Superior temporal gyrus (tissue), 1 donor: ENCODE data around the gene EIF6.
"Not testable (repeated sequence)": the region's sequence is repeated elsewhere in the genome, so short reads cannot be mapped to it uniquely, and the experiment has no call there.

ENCODE experiments used
- DNase-seq: peaks from one replicate; pipeline ENCODE4 v3.0.0-alpha.2; 2016; ENCODE audit errors: extremely low spot score

The EIF6 gene

DNA sequence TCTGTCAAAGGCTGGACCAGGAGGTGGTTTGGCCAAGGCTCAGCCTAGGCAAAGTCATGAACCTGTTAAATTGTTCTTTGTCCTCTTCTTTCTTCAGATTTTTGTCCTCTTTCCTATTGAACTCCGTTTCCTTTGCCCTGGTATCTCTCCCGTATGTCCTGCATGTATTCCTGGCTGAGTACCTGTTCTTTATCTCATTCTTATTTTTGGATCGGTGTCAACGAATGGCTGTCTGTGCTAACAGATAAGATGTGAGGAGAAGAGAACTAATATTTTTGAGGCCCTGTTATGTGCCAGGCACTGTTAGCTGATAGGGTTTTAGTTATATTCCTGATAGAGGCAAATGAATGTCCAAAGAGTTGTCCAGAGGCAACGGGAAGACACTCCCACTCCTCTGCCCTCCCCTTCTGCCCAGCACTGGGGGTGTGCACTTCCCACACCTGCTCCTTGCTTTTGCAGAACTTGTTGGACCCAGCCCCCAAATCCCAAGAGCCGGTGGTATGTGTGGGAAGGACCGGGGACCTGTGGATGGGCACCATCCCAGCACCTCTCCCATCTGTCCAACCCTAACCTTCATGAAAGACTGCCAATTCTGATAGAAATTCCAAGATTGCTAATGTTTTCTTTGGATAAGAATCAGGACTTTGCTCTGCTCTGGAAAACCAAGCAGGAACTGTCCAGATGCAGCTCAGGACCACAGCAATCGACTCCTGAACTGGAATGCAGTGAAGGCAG lies 27.2 kb downstream of the EIF6 start:
- DNase-seq: no peak

DNA sequence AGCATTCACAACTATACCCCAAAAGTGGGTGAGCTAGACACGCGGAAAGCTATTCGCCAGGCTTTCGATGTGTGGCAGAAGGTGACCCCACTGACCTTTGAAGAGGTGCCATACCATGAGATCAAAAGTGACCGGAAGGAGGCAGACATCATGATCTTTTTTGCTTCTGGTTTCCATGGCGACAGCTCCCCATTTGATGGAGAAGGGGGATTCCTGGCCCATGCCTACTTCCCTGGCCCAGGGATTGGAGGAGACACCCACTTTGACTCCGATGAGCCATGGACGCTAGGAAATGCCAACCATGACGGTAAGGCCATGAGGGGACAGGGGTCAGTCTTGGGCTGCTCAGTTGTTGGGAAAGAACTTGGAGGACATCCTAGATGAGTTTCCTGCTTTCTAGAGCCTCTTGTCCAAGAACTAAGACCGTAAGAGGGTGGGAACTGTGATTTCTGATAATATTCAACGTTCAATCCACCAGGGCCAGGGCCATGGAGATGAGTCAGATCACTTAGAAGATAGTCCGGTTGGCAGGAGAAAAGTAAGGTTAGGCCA lies 30.0 kb downstream of the EIF6 start:
- no peak for DNase-seq

DNA sequence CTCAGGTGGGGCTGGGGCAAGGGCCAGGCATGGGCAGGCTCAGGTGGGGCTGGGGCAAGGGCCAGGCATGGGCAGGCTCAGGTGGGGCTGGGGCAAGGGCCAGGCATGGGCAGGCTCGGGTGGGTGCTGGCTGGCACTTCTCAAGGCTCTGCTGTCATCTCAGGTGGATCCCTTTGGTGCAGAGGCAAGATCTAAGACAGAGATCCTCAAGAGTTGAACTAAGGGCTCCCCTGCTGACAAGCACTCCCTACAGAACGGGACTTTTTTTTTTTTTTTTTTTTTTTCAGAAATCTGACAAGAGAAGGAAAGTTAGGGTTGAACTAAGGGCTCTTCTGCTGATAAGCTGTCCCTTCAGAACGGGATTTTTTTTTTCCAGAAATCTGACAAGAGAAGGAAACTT lies 31.6 kb downstream of the EIF6 start:
- no peak for DNase-seq

DNA sequence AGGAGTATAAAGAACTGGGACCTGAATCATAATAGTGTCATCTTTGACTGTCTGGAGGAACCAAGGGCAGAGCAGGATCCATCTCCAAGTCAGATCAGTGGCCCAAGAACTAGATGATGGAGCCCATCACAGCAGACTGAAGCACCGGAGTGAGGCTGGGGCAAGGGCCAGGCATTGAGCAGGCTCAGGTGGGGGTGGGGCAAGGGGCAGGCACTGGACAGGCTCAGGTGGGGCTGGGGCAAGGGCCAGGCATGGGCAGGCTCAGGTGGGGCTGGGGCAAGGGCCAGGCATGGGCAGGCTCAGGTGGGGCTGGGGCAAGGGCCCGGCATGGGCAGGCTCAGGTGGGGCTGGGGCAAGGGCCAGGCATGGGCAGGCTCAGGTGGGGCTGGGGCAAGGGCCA lies 32.0 kb downstream of the EIF6 start:
- not testable (repeated sequence) for DNase-seq

DNA sequence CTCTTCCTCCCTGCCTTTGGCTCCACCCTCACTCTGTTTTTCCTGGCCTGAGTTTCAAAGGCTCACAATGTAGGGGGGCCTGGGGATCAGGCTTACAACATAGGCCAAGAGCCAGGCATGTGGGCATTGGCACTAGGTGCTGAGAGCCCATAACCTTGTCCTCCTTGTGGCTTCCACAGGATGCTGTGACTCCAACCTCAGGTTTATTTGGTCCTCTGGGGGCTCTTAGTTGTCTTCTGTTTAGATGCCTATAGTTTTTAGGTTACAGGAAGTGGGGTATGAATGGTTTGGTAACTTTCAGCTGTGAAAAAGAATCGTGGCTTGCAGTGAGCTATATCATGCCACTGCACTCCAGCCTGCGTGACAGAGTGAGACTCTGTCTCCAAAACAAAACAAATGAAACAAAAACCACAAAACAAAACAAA lies 32.5 kb downstream of the EIF6 start:
- no peak for DNase-seq

DNA sequence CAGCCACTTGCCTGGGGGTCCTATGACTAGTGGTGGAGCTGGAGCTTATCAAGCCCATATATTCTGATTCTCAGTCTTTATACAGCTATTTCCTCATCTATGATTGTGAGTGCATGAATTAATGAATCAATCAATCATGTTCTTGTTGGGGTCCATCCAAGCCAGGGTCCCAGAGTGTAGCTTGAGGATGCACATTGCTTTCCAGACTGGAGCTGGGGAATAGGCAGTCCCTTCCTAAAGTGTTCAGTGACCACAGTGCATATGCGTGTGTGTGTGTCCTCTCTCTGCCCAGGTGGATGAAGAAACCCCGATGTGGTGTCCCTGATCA lies 33.0 kb downstream of the EIF6 start:
- no peak for DNase-seq

DNA sequence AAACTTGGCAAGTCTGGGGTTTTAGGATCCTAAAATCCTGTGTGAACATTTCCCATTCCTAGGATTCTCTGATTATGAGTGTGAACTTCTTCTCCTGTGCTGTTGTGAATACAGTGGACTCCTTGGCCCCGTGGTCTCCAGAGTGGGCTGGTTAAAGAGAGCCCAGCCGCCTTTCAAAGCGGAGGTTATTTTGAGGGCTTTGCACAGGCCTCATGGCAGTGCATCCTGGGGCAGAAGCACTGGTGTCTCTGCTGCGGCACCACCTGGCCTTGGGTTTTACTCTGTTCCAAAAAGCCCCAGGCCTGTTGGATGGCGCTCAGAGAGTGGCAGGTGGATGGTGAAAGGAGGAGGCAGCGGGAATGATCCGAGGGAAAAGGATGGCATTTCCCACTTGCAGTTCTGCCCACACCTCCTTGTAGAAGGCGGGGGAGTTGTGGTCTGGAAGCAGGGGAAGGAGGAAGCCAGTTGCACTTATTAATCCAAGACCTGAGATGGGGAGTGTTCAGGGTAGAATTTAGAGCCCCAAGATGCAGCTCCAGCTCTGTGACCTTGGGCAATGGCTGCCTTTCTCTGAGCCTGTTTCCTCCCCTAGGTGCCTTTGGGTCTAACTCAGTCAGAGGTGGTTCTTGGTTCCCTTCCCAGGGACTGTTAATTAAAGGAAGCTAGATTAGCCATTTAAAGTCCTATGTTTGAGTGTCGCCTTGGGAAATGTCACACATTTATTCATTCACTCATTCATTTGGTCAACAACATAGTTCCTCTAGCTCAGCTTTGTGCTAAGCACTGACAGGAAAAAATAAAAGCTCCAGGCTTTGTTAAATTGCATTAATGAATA lies 35.7 kb downstream of the EIF6 start:
- DNase-seq: no peak

DNA sequence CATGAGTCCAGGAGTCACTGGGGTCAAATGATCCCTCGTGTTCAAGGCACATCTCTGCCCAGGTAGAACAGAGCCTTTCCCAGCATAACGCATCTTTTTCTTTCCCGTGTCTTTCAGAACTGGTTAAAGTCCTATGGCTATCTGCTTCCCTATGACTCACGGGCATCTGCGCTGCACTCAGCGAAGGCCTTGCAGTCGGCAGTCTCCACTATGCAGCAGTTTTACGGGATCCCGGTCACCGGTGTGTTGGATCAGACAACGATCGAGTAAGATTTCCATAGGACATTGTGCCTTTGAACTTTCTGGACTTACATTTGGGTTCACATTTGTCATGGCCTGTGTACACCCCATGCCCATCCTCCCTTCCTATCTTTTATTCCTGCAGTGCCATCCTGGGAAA lies 37.8 kb downstream of the EIF6 start:
- DNase-seq: no peak

DNA sequence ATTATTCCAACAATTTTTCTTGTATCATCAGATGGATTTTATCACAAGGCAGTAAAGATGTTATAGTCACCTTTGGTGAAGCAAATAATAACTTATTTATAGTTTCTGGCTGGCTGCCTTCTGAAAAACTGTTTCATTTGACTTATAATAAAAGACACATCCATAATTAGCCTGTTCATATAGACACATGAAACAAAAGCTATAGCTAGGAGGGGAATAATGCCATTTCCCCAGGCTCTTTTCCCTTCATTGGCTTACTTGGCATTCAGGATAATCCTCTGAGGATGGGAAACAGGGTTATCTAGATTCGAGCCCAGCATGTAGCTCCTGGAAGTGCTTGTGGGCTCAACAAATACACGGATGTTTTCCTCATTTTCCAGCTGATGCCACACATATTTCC lies 40.6 kb downstream of the EIF6 start:
- DNase-seq: no peak

DNA sequence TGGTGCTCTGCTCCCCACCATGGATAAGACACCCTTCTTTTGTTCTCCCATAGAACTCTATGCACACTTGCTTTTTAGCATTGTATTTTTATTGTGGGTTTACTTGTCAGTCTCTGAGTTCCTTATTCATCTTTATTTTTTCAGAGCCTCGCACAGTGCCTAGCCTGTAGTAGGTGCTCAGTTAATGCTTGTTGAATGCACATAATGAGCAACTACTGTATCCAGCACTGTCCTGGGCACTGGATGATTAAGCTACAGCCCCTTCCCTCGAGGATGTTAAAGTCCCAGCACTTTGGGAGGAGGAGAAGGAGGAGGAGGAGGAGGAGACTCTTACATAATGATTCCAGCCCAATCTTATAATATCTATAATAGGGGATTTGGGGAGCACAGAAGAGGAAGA lies 41.3 kb downstream of the EIF6 start:
- DNase-seq: no peak

DNA sequence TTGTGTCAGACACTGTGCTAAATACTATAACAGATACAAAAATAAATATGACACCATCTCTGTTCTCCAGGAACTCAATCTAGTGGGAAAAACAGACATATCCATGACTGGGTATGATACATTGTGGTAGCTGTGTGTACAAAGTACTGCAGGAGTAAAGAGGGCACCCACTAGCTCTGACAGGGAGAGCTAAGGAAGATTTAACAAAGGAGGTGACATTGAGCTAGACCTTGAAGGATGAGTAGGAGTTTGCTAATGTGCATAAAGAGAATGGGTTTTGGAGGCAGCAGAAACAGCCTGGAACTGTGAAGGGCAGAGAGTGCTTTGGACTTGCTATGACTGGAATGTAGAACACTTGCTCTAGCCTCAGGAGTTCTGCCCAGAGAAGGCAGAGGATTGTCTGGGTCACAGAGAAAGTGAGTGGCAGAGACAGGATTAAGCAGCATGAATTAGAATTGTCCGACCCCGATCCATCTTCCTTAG lies 43.7 kb downstream of the EIF6 start:
- DNase-seq: no peak

DNA sequence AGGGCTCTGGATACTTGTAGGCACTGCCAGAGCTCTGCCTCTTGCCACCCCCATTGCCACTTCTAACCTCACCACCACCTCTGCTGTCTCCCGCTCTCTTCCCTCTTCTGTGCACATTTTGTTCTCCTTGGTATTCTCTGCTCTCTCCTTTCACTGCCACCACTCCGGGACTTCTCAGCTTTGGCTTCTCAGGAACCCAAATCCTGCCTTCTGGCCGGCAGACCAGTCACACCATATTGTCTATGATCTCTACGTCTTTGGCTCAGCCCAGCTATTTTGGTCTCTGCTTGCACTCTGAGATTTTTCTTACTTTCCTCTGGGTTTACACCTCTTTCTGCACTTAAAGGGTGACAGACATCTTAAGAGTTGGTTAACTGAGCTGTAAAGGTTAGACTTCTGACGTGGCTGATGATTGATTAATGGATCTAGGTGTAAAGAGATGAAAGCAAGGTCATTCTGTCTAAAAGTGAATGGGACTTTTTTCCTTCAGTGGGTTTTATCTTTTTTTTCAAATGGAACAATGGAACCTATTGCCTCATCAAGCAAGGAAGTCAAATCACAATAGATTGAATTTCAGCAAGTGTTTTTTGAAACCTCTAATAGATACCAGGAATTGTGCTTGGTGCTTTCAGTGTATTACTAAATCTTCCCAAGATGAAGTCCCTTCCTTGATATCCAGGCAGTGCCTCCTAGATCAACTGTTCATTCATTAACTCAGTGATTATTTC lies 44.3 kb downstream of the EIF6 start:
- DNase-seq: no peak

DNA sequence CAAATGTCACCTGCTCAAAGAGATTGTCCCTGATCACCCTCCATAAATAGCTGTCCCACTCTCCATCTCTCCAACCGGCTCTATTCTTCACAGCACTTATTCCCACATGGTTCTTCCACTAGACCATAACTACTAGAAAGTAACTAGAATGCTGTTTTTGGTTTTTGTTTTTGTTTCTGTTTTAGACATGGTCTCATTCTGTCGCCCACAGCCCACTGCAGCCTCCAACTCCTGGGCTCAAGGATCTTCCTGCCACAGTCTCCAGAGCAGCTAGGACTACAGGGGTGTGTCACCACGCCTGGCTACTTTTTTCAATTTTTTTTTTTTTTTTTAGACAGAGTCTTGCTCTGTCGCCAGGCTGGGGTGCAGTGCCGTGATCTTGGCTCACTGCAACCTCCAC lies 45.8 kb downstream of the EIF6 start:
- DNase-seq: no peak

DNA sequence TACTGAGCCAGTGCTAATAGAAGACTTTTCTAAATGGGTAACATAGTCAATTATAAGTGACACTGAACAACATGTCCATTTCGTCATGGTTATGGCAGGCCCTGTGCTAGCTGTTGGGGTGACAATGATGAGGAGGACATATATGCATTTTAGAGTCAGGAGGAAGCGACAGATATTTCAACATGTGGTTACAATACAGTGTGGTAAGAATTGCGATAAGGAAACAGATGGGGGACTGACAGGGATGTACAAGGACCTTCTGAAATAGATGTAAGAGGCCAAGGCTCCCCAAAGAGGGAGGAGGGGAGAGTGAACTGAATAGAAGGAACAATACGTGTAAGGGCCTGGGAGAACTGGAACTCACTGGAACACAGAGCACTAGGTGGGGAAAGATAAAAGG lies 46.4 kb downstream of the EIF6 start:
- DNase-seq: no peak

DNA sequence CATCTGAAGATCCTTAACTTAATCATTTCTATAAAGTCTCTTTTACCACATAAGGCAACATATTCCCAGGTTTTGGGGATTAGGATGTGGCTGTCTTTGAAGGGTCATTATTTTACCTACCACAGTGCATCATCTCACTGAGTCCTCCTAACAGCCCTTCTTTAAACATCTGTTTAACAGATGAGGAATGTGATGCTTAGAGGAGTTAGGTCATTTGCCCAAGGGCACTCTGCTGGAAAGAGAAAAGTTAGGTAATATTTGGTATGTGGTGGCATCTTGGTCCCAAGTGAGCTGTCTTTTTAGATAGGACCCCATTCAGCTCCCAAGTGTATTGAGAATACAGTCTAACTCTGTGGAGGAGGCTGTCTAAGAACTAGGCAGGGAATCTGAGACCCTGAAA lies 47.1 kb downstream of the EIF6 start:
- DNase-seq: no peak

DNA sequence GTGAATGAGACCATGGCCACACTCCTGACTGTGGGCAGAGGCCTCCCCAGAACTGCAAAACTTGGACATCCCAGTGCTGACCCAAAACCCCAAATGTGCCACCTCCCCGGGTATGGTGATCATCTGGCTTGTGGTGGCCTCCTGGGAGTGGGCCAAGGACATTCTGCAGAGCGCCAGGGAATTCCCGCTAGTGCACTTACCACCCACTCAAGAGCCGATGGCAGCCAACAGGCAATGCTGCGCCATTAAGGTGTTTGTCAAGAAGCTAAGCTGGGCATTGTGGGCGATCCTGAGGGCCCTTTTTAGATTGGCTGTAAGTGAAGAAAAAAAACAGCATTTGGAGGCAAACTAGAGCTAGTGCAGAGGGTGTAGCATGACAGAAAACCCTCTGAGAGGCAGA lies 48.7 kb downstream of the EIF6 start:
- DNase-seq: peak; percentile 21

DNA sequence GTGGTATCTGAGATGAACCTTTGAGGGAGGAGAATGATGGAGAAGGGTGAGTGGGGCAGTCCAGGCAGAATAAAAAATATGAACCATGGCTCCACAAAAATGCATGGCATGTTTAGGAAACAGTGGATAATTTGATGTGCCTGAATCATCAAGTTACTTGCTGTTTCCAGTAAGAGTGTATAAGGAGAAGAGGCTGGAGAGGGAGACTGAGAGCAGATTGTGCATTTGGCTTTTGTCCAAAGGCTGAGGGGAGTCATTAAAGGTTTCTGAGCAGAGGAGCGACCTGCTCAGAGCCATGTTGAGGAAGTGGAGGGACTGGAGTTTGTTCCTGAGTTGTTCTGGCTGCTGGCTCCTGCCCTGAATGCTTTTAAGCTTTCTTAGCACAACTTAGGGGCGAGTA lies 52.0 kb downstream of the EIF6 start:
- no peak for DNase-seq
